Fibroblast of skin of left biceps (primary cell): ENCODE measurements around the gene SLC16A3.
A peak's percentile ranks its signal among the peaks of the same experiment; 100 is the strongest.
"Not testable (repeated sequence)": the region's sequence is repeated elsewhere in the genome, so short reads cannot be mapped to it uniquely, and the experiment has no call there.

Experiments
- DNase-seq, 2 experiments: peaks; one replicate each; pipeline ENCODE4 v3.0.0-alpha.2; 2013; ENCODE audit warnings: low read depth in 2 of 2

SLC16A3 gene

DNA sequence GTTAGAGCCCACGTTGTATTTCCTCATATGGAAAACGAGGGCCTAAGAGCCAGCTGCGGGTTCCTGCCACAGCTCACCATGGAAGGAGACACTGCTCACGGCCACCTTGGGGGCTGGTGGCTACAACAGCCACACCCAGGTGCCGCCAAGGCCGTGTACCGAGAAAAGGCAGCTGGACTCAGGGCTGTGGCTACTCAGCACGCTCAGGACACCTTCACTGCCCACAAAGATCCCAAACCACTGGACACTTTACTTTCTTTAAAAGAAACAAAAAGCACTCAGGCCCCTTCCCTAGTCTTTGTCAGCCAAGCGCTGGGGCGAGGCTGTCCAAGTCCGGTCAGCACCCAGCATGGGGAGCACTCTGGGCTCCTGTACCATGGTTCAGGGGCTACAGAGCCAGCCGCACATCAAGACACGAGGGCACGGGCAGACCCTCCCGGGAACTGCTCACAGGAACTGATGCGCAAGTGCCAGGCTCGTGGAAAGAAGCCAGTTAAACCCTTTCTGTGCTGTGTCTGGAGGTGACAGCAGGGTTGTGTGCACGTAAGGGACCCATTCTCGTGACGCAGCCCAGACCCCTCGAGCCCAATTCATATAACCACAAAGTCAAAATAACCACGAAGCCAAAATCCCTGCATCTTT, 18.5 kb downstream of the SLC16A3 start:
- no peak for DNase-seq

DNA sequence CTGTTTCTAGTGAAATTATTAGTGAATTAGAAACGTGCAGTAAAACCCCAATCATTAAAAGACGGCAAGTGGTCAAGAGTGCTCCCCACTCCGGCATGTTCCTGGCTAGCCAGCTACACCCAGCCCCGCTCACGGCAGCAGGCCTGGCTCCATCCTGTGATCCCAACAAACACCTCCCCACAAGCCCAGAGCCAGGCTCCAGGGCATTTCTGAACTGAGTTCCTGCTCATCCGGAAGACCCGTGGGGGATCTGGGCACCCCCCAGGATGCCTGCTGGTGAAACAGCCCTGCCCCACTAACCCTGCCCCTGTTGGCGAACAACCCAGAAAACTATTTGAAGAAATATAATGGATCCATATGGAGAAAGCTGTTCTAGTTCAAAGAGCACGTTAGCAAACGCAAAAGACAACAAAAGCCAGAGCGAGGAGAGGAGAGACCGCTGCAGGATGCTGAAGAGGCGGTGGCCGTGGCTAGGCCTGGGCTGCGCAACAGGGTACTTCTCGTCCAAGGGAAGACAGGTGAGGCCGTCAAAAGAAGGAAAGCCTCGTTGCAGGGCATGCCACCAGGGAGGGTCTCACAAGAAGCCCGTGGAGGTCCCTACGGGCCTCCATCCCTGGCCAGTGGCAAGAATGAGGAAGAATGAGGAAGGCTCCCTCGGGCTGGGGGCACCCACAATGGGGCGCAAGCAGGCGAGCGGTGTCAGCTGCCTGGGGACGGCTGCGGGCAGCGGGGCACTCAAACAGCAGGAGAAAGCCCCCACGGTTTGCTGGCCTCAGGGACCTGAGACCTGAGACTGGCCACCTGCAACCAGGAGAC, 19.2 kb downstream of the SLC16A3 start:
- no peak for DNase-seq

DNA sequence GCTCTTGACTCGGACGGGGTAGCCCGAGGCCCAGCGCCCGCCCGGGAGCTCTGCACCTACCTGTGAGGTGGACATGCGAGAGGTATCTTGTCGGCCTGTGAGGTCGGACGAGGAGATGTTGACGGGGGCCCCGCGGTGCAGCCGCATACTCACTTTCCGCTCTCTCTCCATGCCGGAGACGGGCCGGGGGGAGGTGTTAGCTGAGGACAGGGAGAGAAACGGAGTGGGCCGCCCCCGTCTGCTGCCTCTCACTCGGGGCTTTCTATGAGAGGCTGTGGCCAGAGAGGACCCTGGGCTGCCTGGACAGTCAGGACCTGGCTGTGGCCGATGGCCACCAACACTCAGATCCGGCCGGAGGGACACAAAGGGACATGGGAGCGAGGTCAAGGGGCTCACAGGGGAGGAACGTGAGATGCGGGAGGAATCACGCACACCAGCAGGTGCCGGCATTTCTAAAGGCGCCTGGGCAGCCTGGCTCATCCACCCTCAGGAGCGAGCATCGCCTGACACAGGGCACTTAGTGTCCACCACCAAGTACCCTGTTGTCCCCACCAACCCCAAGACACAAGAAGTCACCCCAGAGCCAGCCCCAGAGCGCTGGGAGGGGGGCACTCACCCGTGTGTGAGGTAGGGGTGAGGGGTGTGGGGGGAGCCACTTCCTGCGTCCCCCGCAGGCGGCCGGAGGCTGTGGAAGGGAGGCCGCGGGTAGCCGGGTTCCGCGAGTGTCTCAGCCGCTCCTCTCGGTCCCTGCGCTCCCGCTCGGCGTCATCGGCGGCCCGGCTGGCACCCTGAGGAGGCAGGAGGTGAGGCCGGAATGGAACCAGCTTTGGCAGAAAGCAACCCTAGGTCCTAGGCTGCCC, 20.2 kb downstream of the SLC16A3 start:
- DNase-seq, result no peak

DNA sequence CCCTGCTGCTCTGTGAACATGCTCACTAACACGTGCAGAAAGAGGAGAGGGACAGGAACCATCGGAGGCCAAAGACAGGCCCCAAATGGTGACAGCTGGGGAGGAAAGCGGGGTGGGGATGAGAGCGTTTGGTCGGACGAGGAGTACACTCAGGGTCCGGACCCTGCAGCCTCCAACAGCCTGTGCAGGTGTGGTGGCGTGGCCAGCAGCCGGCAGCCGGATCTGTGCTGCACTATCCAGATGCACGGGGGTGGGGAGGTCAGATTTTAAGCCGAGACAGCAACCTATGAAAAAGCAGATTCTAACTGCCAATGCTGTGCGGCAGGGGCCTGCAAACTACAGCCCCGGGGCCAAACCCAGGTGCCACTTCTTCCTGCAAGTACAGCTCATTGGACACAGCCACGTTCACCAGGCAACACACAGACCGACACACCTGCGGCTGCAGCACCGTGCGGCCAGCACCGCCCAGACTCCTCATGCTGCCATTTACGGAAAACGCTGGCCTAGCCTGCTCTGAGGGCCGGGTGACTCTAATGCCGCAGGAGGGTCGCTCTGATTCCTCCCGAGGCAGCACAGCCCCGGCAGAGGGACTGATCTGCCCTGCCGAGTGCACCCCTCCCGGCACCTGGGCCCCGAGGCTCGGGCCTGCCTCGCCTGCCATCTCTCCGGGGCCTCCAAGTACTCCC, 21.2 kb downstream of the SLC16A3 start:
- DNase-seq, result no peak

DNA sequence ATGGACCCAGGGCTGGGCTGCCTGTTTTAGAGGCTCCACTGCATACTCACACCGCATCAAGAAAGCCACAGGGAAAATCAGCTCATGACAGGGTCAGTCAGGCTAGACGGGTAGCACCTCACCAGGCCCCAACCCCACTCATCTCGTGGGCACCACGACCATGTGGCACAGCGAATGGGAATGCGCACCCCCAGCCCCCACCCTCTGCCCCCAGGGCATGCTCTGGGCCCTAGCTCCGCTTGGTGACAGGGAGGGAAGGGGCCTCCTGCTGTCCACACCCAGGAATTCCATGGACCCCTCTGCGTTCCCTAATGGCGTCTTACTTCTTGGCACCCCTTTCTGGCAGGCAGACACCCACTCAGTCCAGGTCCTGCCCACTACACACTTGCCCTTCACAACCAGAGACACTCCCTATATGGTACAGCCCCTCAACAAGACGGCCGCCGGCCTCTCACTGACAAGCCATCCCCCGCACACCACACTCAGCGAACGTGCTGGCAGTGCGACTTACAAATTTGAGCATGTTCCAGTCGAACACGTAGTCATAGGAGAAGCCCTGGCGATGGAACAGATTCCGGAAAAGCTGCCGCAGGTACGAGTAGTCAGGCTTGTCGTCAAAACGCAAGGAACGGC, 22.1 kb downstream of the SLC16A3 start:
- no peak for DNase-seq

DNA sequence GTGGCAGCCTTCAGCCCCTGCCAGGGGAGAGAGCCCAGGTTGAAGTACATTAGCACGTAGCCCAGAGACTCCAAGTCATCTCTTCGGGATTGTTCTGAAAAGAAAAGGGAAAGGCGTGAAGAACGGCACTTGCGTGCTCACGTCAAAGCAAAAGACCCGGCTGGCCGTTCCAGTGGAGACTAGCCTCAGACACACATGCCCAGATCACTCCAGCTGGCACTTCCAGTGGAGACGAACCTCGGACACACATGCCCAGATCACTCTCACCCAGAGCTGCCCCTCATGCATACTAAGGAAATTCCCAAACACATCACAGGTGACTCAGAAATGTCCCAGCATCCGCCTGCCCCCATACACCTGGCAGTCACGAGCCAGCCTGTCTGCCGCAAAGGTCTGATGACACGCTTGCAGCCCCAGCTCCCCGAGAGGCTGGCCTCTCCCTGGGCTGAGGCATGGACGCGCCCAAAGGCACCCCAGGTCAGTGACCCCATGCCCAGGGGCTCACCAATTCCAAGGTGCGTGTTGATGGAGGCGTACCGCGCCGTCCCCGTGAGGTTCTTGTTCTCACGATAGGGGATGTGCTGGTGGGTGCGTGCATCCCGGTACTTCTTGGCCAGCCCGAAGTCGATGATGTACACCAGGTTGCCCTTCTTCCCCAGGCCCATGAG, 23.8 kb downstream of the SLC16A3 start:
- no peak for DNase-seq

DNA sequence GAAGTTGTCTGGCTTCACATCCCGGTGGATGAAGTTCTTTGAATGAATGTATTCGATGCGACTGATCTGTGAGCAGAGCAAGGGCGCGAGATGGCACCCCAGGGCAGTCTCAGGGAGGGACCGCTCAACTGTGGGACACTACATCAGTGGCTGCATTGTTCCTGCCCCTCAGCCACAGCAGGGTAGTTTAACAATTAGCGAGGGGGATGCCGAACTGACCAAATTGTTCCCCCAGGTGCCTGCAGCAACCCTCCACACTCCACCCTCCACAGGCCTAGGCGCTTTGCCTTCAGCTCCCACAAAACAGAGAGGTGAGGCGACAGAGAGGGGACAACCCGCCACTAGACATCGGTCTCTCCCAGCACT, 24.3 kb downstream of the SLC16A3 start:
- no peak for DNase-seq

DNA sequence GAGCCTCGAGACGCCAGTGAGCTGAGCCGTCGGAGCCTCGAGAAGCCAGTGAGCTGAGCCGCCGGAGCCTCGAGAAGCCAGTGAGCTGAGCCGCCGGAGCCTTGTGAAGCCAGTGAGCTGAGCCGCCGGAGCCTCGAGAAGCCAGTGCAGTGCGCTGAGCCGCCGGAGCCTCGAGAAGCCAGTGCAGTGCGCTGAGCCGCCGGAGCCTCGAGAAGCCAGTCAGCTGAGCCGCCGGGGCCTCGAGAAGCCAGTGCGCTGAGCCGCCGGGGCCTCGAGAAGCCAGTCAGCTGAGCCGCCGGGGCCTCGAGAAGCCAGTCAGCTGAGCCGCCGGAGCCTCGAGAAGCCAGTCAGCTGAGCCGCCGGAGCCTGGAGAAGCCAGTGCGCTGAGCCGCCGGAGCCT, 25.3 kb downstream of the SLC16A3 start:
- DNase-seq, result not testable (repeated sequence)

DNA sequence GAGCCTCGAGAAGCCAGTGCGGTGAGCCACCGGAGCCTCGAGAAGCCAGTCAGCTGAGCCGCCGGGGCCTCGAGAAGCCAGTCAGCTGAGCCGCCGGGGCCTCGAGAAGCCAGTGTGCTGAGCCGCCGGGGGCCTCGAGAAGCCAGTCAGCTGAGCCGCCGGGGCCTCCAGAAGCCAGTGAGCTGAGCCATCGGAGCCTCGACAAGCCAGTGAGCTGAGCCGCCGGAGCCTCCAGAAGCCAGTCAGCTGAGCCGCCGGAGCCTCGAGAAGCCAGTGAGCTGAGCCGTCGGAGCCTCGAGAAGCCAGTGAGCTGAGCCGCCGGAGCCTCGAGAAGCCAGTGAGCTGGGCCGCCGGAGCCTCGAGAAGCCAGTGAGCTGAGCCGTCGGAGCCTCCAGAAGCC, 25.9 kb downstream of the SLC16A3 start:
- DNase-seq, result not testable (repeated sequence)

DNA sequence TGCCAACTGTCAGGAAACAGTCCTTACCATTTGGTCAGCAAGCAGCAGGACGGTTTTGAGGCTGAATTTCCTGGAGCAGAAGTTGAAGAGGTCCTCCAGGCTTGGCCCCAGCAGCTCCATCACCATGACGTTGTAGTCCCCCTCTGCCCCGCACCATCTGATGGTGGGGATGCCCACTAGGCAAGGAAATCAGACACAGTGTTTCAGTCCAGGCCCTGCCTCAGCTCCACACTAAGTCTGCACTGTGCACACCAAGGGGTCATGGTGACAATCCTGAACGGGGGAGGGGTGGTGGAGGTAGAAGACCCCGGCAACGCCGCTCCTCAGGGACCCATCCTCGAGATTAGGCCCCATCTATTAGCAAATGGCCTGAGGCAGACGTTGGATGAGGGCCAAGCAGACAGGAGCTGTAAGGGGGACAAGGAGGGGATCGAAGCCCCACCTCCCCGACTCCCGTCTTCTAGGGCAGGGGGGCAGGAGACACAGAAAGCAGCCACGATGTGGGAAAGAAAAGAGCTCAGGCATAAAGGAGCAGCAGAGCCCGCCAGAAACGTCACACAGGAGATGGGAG, 26.6 kb downstream of the SLC16A3 start:
- no peak for DNase-seq

DNA sequence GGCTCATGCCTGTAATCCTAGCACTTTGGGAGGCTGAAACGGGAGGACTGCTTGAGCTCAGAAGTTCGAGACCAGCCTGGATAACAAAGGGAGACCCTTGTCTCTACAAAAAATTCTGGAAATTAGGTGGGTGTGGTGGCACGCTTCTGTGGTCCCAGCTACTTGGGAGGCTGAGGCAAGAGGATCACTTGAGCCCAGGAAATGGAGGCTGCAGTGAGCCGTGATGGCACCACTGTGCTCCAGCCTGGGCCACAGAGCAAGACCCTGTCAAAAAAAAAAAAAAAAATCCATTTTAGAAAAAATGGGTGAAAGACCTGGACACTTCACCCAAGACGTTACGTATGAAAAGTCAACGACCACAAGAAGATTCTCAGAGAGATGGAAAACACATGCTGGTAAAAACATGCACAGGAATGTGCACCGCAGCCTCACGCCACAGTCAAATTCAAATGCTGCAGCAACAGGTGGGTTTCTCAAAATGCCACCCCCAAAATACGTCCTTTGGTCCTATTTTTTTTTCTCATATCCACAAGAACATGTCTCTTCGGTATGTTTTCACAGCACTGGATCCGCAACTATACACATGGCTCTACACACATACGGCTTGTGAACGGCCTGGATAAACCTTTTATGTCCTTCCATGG, 27.5 kb downstream of the SLC16A3 start:
- no peak for DNase-seq

DNA sequence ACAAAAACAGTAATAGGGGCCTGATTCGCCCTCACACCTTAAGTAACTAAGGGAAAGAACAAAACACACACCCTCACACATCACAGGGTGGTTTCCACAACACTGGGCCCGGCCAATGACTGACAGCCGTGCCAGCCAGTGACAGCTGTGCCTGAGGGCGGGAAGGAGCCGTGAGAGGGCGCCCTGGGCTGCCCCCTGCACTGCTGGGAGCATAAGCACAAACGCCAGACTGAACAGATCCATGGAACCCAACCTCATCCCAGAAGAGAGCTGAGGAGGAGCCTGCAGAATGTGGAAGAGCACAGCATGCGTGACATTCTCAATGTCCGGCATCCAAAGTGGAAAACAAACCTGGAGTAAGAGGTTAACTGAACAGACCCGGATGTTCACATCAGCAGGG, 28.6 kb downstream of the SLC16A3 start:
- DNase-seq, result no peak

DNA sequence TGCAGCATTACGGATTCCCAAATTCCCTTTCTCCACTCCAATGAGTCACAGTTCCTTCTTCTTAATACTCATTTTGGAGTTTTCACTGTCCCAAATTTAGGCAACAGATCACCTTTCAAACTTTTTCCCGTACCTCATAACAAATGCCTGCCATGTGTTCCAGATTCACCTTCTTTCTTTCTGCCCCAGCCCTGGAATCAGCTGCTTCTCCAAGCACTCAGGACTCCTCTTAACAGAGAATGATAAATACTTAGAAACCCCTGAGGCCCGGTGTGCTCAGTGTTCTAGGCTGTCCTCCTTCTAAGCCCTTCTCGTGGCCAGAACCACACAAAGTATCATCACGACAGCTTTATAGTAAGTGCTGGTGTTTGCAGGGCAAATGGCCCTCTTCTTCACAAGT, 29.7 kb downstream of the SLC16A3 start:
- no peak for DNase-seq

DNA sequence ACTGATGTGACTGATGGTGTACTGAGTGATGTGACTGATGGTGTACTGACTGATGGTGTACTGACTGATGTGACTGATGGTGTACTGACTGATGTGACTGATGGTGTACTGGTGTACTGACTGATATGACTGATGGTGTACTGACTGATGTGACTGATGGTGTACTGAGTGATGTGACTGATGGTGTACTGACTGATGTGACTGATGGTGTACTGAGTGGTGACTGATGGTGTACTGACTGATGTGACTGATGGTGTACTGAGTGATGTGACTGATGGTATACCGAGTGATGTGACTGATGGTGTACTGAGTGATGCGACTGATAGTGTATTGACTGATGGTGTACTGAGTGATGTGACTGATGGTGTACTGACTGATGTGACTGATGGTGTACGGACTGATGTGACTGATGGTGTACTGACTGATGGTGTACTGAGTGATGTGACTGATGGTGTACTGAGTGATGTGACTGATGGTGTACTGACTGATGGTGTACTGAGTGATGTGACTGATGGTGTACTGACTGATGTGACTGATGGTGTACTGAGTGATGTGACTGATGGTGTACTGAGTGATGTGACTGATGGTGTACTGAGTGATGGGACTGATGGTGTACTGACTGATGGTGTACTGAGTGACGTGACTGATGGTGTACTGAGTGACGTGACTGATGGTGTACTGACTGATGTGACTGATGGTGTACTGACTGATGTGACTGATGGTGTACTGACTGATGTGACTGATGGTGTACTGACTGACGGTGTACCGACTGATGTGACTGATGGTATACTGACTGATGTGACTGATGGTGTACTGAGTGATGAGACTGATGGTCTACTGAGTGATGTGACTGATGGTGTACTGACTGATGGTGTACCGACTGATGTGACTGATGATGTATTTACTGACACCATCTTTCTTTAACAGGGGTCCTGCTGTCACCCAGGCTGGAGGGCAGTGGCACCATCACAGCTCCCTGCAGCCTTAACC, 31.4 kb downstream of the SLC16A3 start:
- not testable (repeated sequence) for DNase-seq

DNA sequence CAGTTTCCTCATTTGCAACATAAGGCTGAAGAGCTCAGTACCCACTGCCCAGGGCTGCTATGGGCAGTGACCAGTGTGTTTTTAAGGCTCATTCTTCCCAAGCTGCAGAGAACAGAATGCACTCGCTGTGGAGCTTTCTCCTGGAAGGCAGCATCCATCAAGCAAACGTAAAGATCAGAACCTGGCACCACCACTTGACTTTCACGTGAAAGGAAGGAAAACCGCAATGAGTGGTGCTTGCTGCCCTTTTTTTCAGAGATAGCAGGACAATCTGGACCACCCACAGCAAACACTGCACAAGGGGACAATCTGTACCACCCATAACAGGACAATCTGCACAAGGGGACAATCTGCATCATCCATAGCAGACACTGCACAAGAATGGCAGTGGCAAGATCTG, 33.5 kb downstream of the SLC16A3 start:
- no peak for DNase-seq

DNA sequence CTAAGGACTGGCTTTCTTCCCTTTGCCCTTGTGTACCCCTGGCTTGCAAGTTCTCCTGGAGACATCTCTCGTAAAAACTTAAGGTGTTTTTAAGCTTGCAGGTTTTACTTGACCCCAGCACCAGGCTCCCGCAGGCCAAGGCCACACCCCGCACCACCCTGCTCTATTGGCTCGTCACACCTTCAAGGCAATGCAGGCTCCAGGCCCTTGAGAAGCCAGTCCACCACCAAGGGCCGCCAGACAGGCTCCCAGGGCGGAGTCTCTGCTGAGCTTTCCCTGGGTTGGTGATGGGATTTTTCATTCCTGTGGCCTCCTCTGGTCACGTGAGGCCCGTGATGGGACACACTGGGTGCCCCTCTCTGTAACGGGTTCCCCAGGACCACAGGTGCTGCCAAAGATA, 34.8 kb downstream of the SLC16A3 start:
- no peak for DNase-seq

DNA sequence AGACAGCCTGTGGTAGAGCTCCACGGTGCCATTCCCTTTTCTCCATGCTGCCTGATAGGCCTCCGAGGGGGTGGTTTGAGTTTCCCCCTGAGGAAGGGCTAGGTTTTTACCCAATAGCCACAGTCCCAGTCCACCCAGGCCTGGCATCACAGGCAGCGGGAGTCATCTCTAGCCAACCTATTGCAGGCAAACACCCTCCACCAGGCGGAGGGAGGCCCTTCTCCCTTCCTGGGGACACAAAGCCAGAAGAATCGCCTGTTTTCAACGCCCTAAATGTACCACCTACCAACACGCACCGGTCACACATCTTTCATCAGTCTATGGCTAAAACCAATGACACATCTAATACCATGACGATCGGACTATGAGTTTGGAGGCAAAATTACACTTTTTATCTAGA, 37.3 kb downstream of the SLC16A3 start:
- DNase-seq, result no peak

DNA sequence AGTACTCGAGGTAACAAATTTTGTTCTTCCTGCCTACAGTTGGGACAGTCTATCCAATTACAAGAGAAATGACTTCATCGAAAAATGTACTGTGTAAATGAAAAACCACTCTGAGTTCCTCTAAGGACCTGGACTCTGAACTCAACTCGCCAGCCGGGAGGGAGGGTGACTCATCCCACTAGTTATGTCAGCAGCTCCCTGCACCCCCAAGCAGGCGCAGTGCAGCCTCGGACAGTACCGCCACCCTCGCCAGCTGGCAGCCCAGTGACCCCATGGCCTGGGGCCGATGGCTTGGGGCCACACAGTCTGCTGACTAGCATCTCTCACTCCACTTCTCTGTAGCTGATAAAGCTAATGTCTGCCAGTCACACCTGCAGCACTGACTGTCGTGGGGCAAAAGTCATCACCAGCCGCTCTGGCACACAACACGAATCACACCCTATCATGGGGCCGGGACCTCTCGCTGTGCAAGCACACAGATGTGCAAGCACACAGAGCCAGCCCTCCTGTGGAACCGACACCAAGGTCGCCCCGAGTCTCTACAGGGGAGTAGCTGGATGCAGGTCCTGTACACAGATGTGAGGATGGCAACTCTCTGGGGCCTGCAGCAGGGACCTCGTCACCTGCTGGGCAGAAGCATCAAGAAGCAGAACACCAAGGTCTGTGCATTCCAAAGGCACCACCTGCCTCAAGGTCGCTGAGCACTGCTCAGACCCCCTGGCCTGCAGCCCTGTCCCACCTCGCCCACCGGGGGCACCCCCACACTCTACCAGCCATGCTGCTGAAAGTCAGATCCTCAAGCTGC, 38.9 kb downstream of the SLC16A3 start:
- DNase-seq, result peak; percentile 47 to 53
